Activated naive CD4-positive, alpha-beta T cell treated with anti-CD3 and anti-CD28 coated beads, Interleukin-2, amount 50 U/mL, for 72 hours (primary cell): Measurements from ENCODE around the gene SIGLEC9. TPM values are rescaled to one million over a fixed set of nuclear protein-coding genes. Genes with fewer than 3 reads are reported as not detected.

Experiments
- ATAC-seq, 2 donors: fragments of 150-1000 bp; cut with Tn5 transposase; 2 replicates each; pipeline ENCODE4 v1.10.0; 2021; ENCODE audit warnings: mild to moderate bottlenecking in 2 of 2, moderate library complexity in 2 of 2
- DNase-seq, 2 donors: peaks; one replicate each; pipeline ENCODE4 v3.0.0; 2021 to 2022; ENCODE audit warnings: low spot score in 2 of 2
- H3K27ac Mint-ChIP-seq, 2 donors: one replicate each; pipeline ENCODE4 v1.8.0; 2022; ENCODE audit warnings: mild to moderate bottlenecking in 2 of 2, mixed read lengths in 2 of 2
- H3K36me3 Mint-ChIP-seq, 2 donors: one replicate each; pipeline ENCODE4 v1.8.0; 2022; ENCODE audit warnings: mixed read lengths in 2 of 2
- H3K9me3 Mint-ChIP-seq, 2 donors: one replicate each; pipeline ENCODE4 v1.8.0; 2022; ENCODE audit warnings: mixed read lengths in 2 of 2
- total RNA-seq, 2 donors: library from RNA; stranded (reverse); gene quantifications; one replicate each; pipeline ENCODE4 v1.2.3, GENCODE V29; 2022

The SIGLEC9 gene
- total RNA-seq, 2 donors from 2014 or later: 0.87 to 1.1 TPM

- Mint-ChIP-seq H3K36me3 (peaks cover 9 to 12% of the 10 kb centered on the region in 2 donors), H3K9me3 (no peaks in the 10 kb centered on the region), H3K27ac (peak overlapping the region; percentile 91 to 97)
- ATAC-seq (peak; percentile 21 to 46), DNase-seq (no peak)
Observed at GRCh38 chr19:51108805-51109146, 15.9 kb upstream of the SIGLEC9 start.

DNA sequence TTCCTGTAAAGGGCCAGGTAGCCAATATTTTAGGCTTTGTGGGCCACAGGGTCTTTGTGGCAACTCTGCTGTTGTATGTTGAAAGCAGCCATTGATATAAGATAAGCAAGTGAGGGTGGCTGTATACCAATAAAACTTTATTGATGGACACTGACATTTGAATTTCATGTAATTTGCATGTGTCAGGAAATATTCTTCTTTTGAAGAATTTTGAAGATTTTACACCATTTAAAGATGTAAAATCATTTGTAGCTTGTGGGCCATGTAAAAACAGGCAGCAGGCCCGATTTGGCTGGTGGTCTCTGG is 14.1 kb upstream of the SIGLEC9 start:
- ATAC-seq (no peak), DNase-seq (no peak)
- no peak overlapping the region for H3K27ac Mint-ChIP-seq
- H3K36me3 Mint-ChIP-seq: peaks cover 9 to 12% of the 10 kb centered on the region in 2 donors
- no peaks in the 10 kb centered on the region for H3K9me3 Mint-ChIP-seq

DNA sequence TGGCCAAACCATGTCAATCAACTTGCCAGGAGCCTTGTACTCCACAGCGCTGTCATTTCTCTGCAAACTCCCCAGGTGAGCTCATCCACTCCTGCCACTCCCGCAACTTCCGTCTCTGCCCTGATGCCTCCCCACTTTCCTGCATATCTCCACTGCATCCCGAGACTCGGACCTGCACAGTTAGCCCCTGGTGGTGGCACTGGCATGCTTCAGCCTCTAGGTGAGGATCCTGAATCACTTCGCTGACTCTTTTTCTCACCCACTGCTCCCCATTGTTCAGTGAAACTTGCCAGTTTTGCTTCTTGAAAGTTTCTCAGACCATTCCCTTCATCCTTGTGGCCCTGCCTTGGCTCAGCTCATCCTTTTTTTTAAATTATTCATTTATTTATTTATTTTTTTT is 13.1 kb upstream of the SIGLEC9 start:
- no peak for ATAC-seq
- Mint-ChIP-seq H3K27ac (no peak overlapping the region), H3K9me3 (no peaks in the 10 kb centered on the region), H3K36me3 (peaks cover 9 to 12% of the 10 kb centered on the region in 2 donors)
- no peak for DNase-seq

- ATAC-seq (peak; percentile 92 to 96), DNase-seq (peak in 1 of 2 donors; percentile 39)
- Mint-ChIP-seq H3K27ac (peak overlapping the region in 1 of 2 donors; percentile 91), H3K9me3 (no peaks in the 10 kb centered on the region), H3K36me3 (no peaks in the 10 kb centered on the region)
Observed at GRCh38 chr19:51114087-51114729, 10.5 kb upstream of the SIGLEC9 start.

DNA sequence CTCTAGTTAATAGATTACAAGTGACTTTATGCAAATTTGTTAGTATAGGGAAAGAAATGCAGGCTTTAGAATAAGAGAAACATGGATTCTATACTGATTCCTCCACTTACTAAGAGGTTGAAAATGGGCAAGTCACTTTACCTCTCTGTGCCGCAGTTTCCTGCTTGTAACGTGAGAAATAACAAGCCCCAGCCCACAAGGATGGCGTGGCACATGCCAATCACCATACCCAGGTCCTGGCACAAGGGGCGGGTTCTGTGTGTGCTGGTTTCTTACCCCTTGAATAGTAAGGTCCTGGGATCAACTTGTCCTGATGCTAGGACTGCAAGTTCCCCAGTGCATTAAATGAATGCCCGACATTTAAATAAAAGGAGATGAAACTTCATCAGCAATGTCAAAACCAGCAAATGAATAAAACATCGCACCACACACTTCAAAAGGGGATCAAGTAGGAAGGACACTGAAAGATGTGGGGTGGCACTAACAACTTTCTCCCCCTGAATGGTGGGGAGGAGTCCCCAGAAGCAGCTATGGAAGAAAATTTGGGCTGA is 7.9 kb upstream of the SIGLEC9 start:
- DNase-seq (no peak), ATAC-seq (peak in 1 of 2 donors; percentile 27)
- Mint-ChIP-seq H3K27ac (peak overlapping the region; percentile 18 to 80), H3K36me3 (no peaks in the 10 kb centered on the region), H3K9me3 (peaks cover 4 to 5% of the 10 kb centered on the region in 2 donors)

DNA sequence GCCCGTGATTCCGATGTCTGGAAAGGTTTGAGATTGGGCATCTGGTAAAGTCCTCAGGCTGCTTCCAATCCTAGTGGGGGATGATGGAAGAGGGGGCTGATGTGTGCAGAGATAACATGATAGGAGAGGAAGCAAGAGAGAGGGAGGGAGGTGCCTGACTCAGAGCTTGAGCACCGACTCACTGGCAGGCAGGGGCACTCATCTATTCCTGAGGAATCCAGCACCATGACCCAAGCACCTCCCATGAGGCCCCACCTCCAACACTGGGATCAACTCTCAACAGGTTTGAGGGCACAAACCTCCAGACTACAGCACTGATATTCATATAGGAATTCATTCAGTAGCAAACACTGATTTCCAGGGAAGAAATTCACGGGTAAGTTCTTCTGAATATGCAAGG is 5.6 kb upstream of the SIGLEC9 start:
- no peak overlapping the region for H3K27ac Mint-ChIP-seq
- no peaks in the 10 kb centered on the region for H3K36me3 Mint-ChIP-seq
- H3K9me3 Mint-ChIP-seq: peaks cover 4 to 5% of the 10 kb centered on the region in 2 donors
- no peak for ATAC-seq
- DNase-seq: no peak

GRCh38 chr19:51119611-51120010 is 5.1 kb upstream of the SIGLEC9 start:
- H3K36me3 Mint-ChIP-seq: no peaks in the 10 kb centered on the region
- ATAC-seq: no peak
- peaks cover 4 to 5% of the 10 kb centered on the region in 2 donors for H3K9me3 Mint-ChIP-seq
- H3K27ac Mint-ChIP-seq: no peak overlapping the region
- DNase-seq: no peak

GRCh38 chr19:51120160-51120559 is 4.5 kb upstream of the SIGLEC9 start:
- H3K36me3 Mint-ChIP-seq: no peaks in the 10 kb centered on the region
- H3K9me3 Mint-ChIP-seq: peaks cover 4 to 5% of the 10 kb centered on the region in 2 donors
- ATAC-seq (no peak), DNase-seq (no peak)
- no peak overlapping the region for H3K27ac Mint-ChIP-seq

GRCh38 chr19:51121257-51121656 is 3.4 kb upstream of the SIGLEC9 start:
- Mint-ChIP-seq H3K27ac (no peak overlapping the region), H3K9me3 (peaks cover 4 to 5% of the 10 kb centered on the region in 2 donors), H3K36me3 (no peaks in the 10 kb centered on the region)
- no peak for ATAC-seq
- DNase-seq: no peak

DNA sequence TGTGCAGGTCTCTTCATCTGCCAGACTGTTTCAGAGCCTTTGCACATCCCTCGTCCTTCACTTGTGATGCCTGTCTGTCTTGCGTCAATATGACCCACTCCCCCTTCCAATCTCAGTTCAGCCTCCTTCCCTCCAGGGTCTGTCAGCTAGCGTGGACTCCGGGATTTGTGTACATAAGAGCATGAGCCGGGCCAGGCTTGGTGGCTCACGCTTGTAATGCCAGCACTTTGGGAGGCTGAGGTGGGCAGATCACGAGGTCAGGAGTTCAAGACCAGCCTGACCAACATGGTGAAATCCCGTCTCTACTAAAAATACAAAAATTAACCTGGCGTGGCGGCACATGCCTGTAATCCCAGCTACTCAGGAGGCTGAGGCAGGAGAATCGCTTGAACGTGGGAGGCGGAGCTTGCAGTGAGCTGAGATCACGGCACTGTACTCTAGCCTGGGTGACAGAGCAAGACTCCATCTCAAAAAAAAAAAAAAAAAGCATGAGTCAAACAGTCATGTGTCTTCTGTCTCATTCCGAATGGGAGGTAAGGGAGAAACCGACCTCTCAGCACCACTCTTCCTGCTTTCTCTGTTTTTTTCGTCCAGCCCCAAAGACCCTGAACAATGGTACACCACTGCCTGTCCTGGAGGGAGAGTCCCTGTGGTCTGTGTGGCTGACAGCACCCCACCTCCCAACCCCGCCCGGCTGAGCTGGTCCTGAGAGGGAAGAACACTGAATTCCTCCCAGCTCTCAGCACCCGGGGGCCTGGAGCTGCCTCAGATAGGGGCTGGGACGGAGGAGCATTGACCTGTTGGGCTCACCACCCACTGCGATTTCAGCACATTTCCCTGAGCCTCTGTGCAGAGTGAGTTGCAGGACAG is 2.4 kb upstream of the SIGLEC9 start:
- peak; percentile 40 to 56 for ATAC-seq
- H3K9me3 Mint-ChIP-seq: peaks cover 4 to 5% of the 10 kb centered on the region in 2 donors
- DNase-seq: no peak
- peak overlapping the region in 1 of 2 donors; percentile 74 for H3K27ac Mint-ChIP-seq
- no peaks in the 10 kb centered on the region for H3K36me3 Mint-ChIP-seq

DNA sequence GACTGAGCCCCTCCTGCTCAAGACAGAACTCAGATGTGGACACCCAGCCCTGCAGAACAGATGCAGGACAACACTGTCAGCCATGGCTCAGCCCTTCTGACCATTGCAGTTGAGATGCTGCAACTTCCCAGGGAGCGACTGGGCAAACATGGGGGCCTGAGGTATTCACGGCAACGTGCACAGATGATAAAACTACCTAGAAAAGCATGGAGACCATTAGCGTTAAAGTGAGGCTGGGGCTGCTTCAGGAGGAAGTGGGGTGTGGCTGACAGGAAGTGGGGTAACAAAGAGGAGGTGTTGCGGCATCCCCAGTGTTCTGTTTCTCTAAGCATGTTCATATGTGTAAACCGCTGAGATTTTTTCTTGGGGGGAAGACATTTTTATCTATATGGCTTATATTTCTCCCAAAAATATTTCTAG is 1.3 kb upstream of the SIGLEC9 start:
- H3K9me3 Mint-ChIP-seq: peaks cover 4 to 5% of the 10 kb centered on the region in 2 donors
- peak; percentile 66 to 68 for ATAC-seq
- H3K27ac Mint-ChIP-seq: peak overlapping the region; percentile 6 to 83
- no peaks in the 10 kb centered on the region for H3K36me3 Mint-ChIP-seq
- DNase-seq: no peak

GRCh38 chr19:51123802-51124201 is 904 bp upstream of the SIGLEC9 start:
- DNase-seq (no peak), ATAC-seq (no peak)
- H3K27ac Mint-ChIP-seq: peak overlapping the region; percentile 63 to 83
- no peaks in the 10 kb centered on the region for H3K36me3 Mint-ChIP-seq
- peaks cover 4 to 5% of the 10 kb centered on the region in 2 donors for H3K9me3 Mint-ChIP-seq

DNA sequence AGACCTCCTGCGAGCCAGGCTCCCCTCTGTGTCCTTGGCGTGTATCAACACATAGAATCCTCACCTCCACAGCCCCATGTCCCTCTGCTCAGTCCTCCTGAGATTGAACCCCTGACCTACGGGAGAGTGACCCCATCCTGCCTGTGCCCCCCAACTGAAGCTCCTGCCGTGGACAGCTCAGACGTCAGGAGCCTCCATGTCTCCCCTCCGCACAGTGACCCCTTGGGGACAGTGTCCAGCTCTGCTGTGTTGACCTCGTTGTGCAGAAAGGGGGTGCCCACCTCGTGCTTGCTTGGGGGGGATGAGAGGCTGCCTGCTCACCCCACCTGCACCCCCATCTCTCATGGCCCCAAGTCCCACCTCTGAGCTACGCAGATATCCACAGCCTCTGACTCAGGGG is 490 bp upstream of the SIGLEC9 start:
- no peak for ATAC-seq
- H3K27ac Mint-ChIP-seq: peak overlapping the region; percentile 63 to 83
- H3K36me3 Mint-ChIP-seq: no peaks in the 10 kb centered on the region
- no peak for DNase-seq
- H3K9me3 Mint-ChIP-seq: peaks cover 4 to 5% of the 10 kb centered on the region in 2 donors

GRCh38 chr19:51125421-51126075 is 842 bp downstream of the SIGLEC9 start:
- ATAC-seq: no peak
- Mint-ChIP-seq H3K36me3 (no peaks in the 10 kb centered on the region), H3K9me3 (peaks cover 4 to 5% of the 10 kb centered on the region in 2 donors), H3K27ac (peak overlapping the region in 1 of 2 donors; percentile 83)
- peak in 1 of 2 donors; percentile 48 for DNase-seq

DNA sequence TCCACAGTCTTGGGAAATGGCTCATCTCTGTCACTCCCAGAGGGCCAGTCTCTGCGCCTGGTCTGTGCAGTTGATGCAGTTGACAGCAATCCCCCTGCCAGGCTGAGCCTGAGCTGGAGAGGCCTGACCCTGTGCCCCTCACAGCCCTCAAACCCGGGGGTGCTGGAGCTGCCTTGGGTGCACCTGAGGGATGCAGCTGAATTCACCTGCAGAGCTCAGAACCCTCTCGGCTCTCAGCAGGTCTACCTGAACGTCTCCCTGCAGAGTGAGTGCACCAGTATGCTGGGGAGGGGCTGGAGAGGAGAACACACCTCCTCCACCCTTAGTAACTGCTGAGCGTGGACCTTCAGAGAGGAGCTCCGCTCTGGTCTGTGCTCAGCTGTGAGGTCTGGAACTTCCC is 2.3 kb downstream of the SIGLEC9 start:
- DNase-seq (peak in 1 of 2 donors; percentile 34), ATAC-seq (no peak)
- Mint-ChIP-seq H3K27ac (peak overlapping the region in 1 of 2 donors; percentile 83), H3K36me3 (no peaks in the 10 kb centered on the region), H3K9me3 (no peaks in the 10 kb centered on the region)

DNA sequence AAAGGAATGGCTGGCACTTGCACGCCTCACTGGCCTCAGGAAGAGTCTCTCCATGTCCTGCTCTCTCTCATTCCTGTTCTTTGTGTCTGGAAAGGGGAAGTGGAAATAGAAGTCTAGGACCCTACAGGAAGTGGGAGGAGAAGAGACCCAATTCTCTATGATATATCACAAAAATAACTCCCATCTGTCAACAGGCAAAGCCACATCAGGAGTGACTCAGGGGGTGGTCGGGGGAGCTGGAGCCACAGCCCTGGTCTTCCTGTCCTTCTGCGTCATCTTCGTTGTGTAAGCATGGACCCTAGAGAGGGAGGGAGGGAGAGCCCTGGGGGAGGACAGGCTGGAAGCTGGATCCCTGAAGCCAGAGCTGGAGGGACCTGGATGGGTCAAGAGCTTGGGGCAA is 3.0 kb downstream of the SIGLEC9 start:
- peak in 1 of 2 donors; percentile 42 for DNase-seq
- Mint-ChIP-seq H3K9me3 (no peaks in the 10 kb centered on the region), H3K27ac (peak overlapping the region; percentile 65 to 83), H3K36me3 (peaks cover 0 to 5% of the 10 kb centered on the region in 2 donors)
- peak; percentile 51 to 63 for ATAC-seq

GRCh38 chr19:51128227-51128626 is 3.5 kb downstream of the SIGLEC9 start:
- peaks cover 0 to 5% of the 10 kb centered on the region in 2 donors for H3K36me3 Mint-ChIP-seq
- ATAC-seq (no peak), DNase-seq (no peak)
- H3K9me3 Mint-ChIP-seq: no peaks in the 10 kb centered on the region
- peak overlapping the region in 1 of 2 donors; percentile 19 for H3K27ac Mint-ChIP-seq
